ENCODE data around the gene GRB2.
A peak's percentile ranks its signal among the peaks of the same experiment; 100 is the strongest.
"Not testable (repeated sequence)": the region's sequence is repeated elsewhere in the genome, so short reads cannot be mapped to it uniquely, and the experiment has no call there.

Gene GRB2

GRCh38 chr17:75405365-75406221, at the start of gene GRB2:
Gene GRB2, minus strand, starts transcription at chr17:75405678. Its CDS starts 12,050 bp downstream, at chr17:75393628.
- peak; percentile 99 for DNase-seq (ENCODE audit: low spot score)

DNA sequence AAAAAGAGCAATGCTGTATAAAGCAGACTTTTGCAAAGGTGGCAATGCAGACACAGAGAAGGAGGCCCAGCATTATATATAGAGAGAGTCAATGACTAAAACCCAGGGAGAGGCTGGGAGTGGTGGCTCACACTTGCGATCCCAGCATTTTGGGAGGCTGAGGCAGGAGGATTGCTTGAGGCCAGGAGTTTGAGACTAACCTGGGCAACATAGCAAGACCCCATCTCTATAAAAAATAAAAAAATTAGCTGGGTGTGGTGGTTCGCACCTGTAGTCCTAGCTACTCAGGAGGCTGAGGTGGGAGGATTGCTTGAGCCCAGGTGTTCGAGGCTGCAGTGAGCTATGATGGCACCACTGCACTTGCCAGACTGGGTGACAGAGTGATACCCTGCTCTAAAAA, 49.2 kb upstream of the GRB2 start:
- not testable (repeated sequence) for DNase-seq (ENCODE audit: low spot score)

DNA sequence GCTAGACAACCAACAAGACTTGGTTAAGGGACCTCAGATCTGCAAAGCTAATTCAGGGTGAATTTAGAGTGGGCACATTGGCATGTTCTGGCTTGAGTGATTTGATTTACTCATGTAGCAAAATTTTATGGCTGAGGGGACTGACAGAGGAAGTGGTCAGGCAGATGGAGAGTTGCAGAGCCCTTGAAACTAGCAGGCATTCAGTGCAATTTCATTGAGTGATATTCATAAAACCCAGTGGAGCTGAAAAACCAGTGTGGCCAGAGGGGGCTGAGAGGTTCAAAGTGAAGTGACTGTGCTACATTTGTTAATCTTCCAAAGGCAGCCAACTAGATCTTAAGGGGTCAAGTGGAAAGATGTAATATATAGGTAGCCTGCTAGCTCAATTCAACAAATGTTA, 48.7 kb upstream of the GRB2 start:
- DNase-seq (ENCODE audit: low spot score): no peak

GRCh38 chr17:75450270-75450669, 44.8 kb upstream of the GRB2 start:
- no peak for DNase-seq (ENCODE audit: low spot score)

DNA sequence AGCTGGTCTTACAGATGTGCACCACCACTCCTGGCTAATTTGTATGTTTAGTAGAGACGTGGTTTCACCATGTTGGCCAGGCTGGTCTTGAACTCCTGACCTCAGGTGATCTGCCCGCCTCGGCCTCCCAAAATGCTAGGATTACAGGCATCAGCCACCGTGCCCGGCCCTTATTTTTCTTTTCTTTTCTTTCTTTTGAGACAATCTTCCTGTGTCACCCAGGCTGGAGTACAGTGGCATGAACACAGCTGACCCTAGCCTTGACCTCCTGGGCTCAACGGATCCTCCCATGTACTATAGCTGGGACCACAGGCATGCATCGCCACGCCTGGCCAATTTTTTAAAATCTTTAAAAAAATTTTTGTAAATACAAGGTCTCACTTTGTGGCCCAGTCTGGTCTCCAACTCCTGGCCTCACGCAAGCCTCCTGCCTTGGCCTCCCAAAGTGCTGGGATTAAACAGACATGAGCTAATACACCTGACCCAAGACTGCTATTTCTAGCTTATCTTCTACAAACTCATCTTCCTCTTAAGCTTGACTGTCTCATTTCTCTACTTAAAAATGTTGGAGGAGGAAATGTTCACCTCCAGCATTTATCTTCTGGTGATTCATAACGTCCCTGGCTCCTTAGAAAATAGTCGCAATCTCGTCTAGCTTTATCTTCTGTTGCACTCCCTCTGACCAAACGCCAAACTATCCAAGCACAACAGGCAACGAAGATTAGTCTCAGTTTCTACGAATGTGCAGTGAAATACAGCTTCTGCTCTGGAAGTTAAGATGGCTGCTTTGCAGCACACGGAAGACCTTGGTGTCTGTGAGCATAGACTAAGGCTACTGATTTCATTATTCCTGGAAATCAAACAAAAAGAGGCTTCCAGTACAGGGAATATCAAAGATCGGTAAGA, 42.7 kb upstream of the GRB2 start:
- DNase-seq (ENCODE audit: low spot score): no peak

GRCh38 chr17:75445896-75446295, 40.4 kb upstream of the GRB2 start:
- not testable (repeated sequence) for DNase-seq (ENCODE audit: low spot score)

DNA sequence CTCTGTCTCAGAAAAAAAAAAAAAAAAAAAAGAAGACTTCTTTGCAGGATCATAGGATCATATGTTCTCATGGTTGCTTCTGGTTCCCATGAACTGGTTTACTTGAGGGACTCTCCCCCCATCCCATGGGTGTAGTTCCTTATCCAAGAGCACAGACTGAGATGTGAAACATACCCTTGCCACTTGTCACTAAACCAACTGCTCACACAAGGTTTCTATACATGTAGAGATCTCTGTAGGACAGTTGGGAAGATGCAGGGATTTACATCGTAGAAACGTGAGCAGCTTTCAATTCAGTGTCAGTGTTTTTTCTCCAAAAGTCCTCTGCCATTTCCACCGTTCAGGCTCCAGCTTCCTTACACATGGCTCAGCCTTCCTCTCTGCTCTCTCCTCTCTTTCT, 39.8 kb upstream of the GRB2 start:
- DNase-seq (ENCODE audit: low spot score): no peak

- no peak for DNase-seq (ENCODE audit: low spot score)
Observed at GRCh38 chr17:75442168-75443103, 37.0 kb upstream of the GRB2 start.

- DNase-seq (ENCODE audit: low spot score): no peak
Observed at GRCh38 chr17:75440738-75441448, 35.4 kb upstream of the GRB2 start.

GRCh38 chr17:75439287-75439686, 33.8 kb upstream of the GRB2 start:
- no peak for DNase-seq (ENCODE audit: low spot score)

GRCh38 chr17:75437404-75437803, 31.9 kb upstream of the GRB2 start:
- not testable (repeated sequence) for DNase-seq (ENCODE audit: low spot score)

- not testable (repeated sequence) for DNase-seq (ENCODE audit: low spot score)
Observed at GRCh38 chr17:75434433-75434832, 29.0 kb upstream of the GRB2 start.

DNA sequence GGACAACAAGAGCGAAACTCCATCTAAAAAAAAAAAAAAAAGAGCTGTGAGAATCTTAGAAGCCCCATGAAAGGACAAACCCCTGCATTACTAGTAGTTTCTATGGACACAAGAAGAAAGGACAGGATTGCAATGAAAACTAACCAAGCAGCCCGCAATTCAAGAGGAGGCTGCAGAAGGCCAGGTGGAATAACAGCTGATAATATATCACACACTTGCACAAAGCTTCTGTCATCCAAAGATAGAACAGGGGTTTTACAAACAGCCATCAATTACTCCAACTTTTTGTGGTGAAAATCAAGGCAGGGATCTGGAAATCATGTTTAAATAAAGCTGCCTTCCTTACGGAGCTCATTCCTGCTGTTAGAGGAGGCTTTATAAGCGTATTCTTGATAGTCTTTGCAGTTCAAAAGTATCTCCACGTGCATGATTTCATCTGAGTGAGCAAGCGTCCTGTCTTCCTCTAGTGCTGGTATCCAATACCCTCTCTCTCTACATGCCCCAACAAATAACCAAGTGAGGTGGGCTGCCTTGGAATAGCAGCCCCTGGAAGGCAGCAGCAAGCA, 27.8 kb upstream of the GRB2 start:
- DNase-seq (ENCODE audit: low spot score): no peak

- DNase-seq (ENCODE audit: low spot score): peak; percentile 71
Observed at GRCh38 chr17:75430159-75430974, 24.9 kb upstream of the GRB2 start.

- no peak for DNase-seq (ENCODE audit: low spot score)
Observed at GRCh38 chr17:75428543-75429469, 23.3 kb upstream of the GRB2 start.

GRCh38 chr17:75418531-75418930, 13.1 kb upstream of the GRB2 start:
- no peak for DNase-seq (ENCODE audit: low spot score)

DNA sequence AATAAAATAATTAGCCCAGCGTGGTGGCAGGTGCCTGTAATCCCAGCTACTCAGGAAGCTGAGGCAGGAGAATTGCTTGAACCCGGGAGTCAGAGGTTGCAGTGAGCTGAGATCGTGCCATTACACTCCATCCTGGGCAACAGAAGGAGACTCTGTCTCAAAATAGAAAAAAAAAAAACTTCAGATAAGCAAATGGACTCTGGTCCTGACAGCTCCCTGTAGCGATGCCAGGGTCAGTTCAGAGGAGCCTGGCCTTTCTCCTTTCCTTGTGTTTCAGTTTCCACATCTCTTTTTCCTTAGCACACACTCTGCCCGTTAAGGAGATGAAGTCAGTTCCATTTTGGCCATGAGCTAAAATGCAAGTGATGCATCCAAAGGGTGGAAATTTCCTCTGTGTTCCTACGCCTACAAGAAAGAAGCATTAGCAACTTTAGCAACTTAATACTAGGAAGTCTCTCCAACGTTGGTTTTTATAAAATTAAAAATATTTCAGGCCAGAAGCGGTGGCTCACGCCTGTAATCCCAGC, 11.6 kb upstream of the GRB2 start:
- no peak for DNase-seq (ENCODE audit: low spot score)

DNA sequence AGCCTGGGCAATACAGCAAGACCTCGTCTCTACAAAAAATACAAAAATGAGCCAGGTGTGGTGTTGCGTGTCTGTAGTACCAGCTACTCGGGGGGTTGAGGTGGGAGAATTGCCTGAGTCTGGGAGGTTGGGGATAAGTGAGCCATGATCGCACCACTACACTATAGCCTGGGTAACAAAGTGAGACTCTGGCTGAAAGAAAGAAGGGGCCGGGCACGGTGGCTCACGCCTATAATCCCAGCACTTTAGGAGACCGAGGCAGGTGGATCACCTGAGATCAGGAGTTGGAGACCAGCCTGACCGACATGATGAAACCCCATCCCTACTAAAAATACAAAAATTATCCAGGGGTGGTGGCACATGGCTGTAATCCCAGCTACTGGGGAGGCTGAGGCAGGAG, 10.5 kb upstream of the GRB2 start:
- no peak for DNase-seq (ENCODE audit: low spot score)

DNA sequence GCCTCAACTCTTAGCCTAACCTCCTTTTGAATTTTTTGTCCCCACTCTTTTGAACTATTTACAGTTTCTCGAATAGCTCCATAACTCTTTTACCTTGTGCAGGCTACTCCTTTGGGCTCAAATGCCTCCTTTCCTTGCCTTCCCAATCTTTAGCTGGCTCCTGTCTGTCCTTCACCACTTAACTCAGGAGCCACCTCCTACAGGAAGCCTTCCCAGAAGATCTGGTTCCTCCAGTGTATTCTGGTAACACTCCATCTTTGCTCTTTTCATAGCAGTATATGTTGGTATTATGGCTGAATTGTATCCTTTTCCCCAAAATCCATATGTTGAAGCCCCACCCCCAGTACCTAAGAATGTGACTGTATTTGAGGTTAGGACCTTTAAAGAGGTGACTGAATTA, 9.0 kb upstream of the GRB2 start:
- no peak for DNase-seq (ENCODE audit: low spot score)

All from iPS-NIHi11 (cell line).